HEK293T (cell line): ENCODE measurements around the gene CEACAM21.

Experiments used
- CTCF ChIA-PET: fragments of 350-600 bp; formaldehyde crosslinking; extraction: SDS; loops from one replicate; lab custom pipeline; 2021; ENCODE audit warnings: antibody characterized with exemption, inconsistent platforms; lab: Yijun Ruan, JAX
- POLR2A ChIA-PET: fragments of 350-600 bp; formaldehyde crosslinking; extraction: SDS; loops from one replicate; lab custom pipeline; 2020; ENCODE audit warnings: antibody characterized with exemption, inconsistent platforms; lab: Yijun Ruan, JAX
- DNase-seq: peaks from one replicate; pipeline ENCODE4 v3.0.0; 2012; ENCODE audit warnings: mixed read lengths; ENCODE audit errors: extremely low spot score
- ARNT ChIP-seq: fragments of 450-650 bp; IDR thresholded peaks from 2 replicates; pipeline ENCODE4 v1.6.1; 2017; ENCODE audit warnings: mild to moderate bottlenecking
- BHLHE40 ChIP-seq: fragments of 450-650 bp; IDR thresholded peaks from 2 replicates; pipeline ENCODE4 v1.6.1; 2016; ENCODE audit warnings: mild to moderate bottlenecking, moderate library complexity, borderline replicate concordance
- CTBP1 ChIP-seq: fragments of 450-650 bp; IDR thresholded peaks from 2 replicates; pipeline ENCODE4 v1.6.1; 2016; ENCODE audit warnings: borderline replicate concordance
- ELF4 ChIP-seq: fragments of 450-650 bp; IDR thresholded peaks from 2 replicates; pipeline ENCODE4 v1.6.1; 2017; ENCODE audit warnings: antibody characterized with exemption
- FOXA1 ChIP-seq: fragments of 450-650 bp; IDR thresholded peaks from 2 replicates; pipeline ENCODE4 v1.6.1; 2016; ENCODE audit warnings: mild to moderate bottlenecking
- FOXK2 ChIP-seq: fragments of 450-650 bp; IDR thresholded peaks from 2 replicates; pipeline ENCODE4 v1.6.1; 2016; ENCODE audit warnings: mild to moderate bottlenecking
- FOXM1 ChIP-seq: fragments of 450-650 bp; IDR thresholded peaks from 2 replicates; pipeline ENCODE4 v1.6.1; 2017; ENCODE audit warnings: mild to moderate bottlenecking, borderline replicate concordance
- HDGF ChIP-seq: fragments of 450-650 bp; IDR thresholded peaks from 2 replicates; pipeline ENCODE4 v1.6.1; 2017; ENCODE audit warnings: antibody characterized with exemption, borderline replicate concordance
- L3MBTL2 ChIP-seq: fragments of 450-650 bp; conservative IDR thresholded peaks from 2 replicates; pipeline ENCODE4 v1.6.1; 2016; ENCODE audit warnings: mild to moderate bottlenecking
- LEF1 ChIP-seq: fragments of 450-650 bp; IDR thresholded peaks from 2 replicates; pipeline ENCODE4 v1.6.1; 2017; ENCODE audit warnings: mild to moderate bottlenecking, borderline replicate concordance
- NFRKB ChIP-seq: fragments of 450-650 bp; IDR thresholded peaks from 2 replicates; pipeline ENCODE4 v1.6.1; 2016; ENCODE audit warnings: mild to moderate bottlenecking, moderate library complexity
- PKNOX1 ChIP-seq: fragments of 450-650 bp; IDR thresholded peaks from 2 replicates; pipeline ENCODE4 v1.6.1; 2016
- SP1 ChIP-seq: fragments of 450-650 bp; IDR thresholded peaks from 2 replicates; pipeline ENCODE4 v1.6.1; 2017
- SUZ12 ChIP-seq: fragments of 450-650 bp; IDR thresholded peaks from 2 replicates; pipeline ENCODE4 v1.6.1; 2016; ENCODE audit warnings: mild to moderate bottlenecking
- TARDBP ChIP-seq: fragments of 450-650 bp; IDR thresholded peaks from 2 replicates; pipeline ENCODE4 v1.6.1; 2016
- ZNF384 ChIP-seq: fragments of 450-650 bp; IDR thresholded peaks from 2 replicates; pipeline ENCODE4 v1.6.1; 2016

Gene CEACAM21

DNA sequence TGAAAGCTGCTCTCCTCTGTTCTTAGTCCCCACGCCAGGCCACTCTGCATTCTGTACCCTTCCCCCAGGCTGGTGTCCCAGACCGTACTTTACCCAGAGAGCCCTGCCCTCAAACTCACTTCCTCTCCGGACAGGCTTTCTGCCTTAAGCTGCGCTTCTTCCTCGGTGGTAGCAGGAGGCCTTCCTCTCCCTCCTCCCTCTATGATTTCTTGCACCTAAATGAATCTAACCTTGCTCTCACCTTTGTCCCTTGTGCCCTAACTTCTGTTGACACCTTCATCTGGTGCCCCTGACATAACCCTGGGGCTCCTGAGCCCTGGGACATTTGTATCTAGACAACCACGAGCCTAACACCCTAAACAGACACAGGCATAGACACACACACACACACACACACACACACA is 29.6 kb upstream of the CEACAM21 start:
- ChIA-PET CTCF (interaction anchor here (0.6 kb wide), 1 partner anchor 24 kb away, joined by 3 read pairs; no protein-coding TSS in a partner anchor), POLR2A (no interaction called here)
- TF ChIP-seq ARNT (no peak), FOXK2 (no peak), SUZ12 (no peak), HDGF (no peak), ELF4 (no peak), BHLHE40 (no peak), ZNF384 (no peak), FOXA1 (no peak)
- no peak for DNase-seq

- TF ChIP-seq FOXK2 = no peak
- TF ChIP-seq HDGF = no peak
- TF ChIP-seq ELF4 = no peak
- TF ChIP-seq BHLHE40 = no peak
- no peak for TF ChIP-seq FOXM1
- no peak for TF ChIP-seq FOXA1
- no peak for TF ChIP-seq SP1
- TF ChIP-seq TARDBP = no peak
- TF ChIP-seq ARNT = no peak
- no peak for TF ChIP-seq CTBP1
- no peak for TF ChIP-seq L3MBTL2
- TF ChIP-seq NFRKB = no peak
- no peak for TF ChIP-seq PKNOX1
- TF ChIP-seq SUZ12 = no peak
- no peak for TF ChIP-seq LEF1
- TF ChIP-seq ZNF384 = no peak
- CTCF ChIA-PET = interaction anchor here (0.6 kb wide), 1 partner anchor 23 kb away, joined by 3 read pairs; no protein-coding TSS in a partner anchor
- POLR2A ChIA-PET = no interaction called here
- DNase-seq = no peak
Observed at GRCh38 chr19:41546961-41547360, 29.0 kb upstream of the CEACAM21 start.

DNA sequence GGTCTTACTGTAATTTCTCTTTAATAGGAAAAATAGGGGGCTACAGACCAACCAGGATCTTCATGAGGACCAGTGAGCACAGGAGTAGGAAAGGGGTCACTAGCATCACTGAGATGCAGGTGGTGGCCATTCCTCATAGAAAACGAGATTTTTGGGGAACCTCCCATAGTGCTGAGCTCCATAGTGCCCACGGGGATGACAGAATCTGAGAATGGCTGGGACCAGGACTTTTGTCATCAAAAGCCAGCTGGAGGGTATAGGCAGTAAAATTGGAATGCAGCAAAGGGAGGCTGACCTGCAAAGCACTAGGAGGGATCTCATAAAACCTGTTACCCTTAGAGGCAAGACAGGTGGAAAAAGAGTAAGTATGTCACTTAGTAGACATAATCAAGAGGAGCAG is 28.4 kb upstream of the CEACAM21 start:
- TF ChIP-seq FOXK2 (no peak), PKNOX1 (no peak), TARDBP (no peak), ARNT (no peak), ELF4 (no peak), BHLHE40 (no peak)
- no peak for DNase-seq
- ChIA-PET CTCF (no interaction called here), POLR2A (interaction anchor here (1.3 kb wide), 1 partner anchor 284 kb away, joined by 3 read pairs; no protein-coding TSS in a partner anchor)

- ChIA-PET POLR2A (interaction anchor here (1.3 kb wide), 1 partner anchor 284 kb away, joined by 3 read pairs; no protein-coding TSS in a partner anchor), CTCF (interaction anchor here (1.6 kb wide), 1 partner anchor 16 kb away, joined by 8 read pairs; no protein-coding TSS in a partner anchor)
- DNase-seq = no peak
- TF ChIP-seq FOXM1 = no peak
- TF ChIP-seq ARNT = no peak
- TF ChIP-seq HDGF = no peak
- no peak for TF ChIP-seq CTBP1
- no peak for TF ChIP-seq TARDBP
- no peak for TF ChIP-seq SP1
- no peak for TF ChIP-seq SUZ12
Observed at GRCh38 chr19:41548047-41548446, 27.9 kb upstream of the CEACAM21 start.

GRCh38 chr19:41548954-41549688 is 26.8 kb upstream of the CEACAM21 start:
- ChIA-PET POLR2A (interaction anchor here (1.3 kb wide), 1 partner anchor 286 kb away, joined by 3 read pairs; no protein-coding TSS in a partner anchor), CTCF (interaction anchor here (0.7 to 1.6 kb wide), 2 partner anchors 14 to 101 kb away, joined by 4 to 8 read pairs; no protein-coding TSS in a partner anchor)

DNA sequence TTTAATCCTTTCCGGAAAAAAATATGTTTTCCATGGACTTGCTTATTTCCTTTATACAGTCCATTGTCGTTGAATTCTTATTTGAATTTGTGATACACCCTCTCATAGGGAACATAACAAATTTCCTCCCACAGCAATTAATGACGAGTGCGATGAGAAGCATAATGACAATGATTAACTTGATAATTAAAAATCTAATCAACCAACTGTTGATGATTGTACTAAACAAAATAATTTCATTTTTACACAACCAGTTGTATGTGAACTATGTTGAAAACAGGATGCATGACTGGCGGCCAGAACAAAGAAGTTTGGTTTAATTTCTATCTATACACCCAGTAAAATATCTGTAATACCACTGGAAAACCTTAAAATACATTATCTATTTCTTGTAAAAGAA is 26.1 kb upstream of the CEACAM21 start:
- TF ChIP-seq HDGF = no peak
- no peak for TF ChIP-seq SUZ12
- no peak for DNase-seq
- CTCF ChIA-PET = interaction anchor here (0.7 kb wide), 1 partner anchor 102 kb away, joined by 4 read pairs; no protein-coding TSS in a partner anchor
- POLR2A ChIA-PET = no interaction called here

More at GRCh38 chr19:41548954-41549688, 26.8 kb upstream of the CEACAM21 start:
- TF ChIP-seq BHLHE40 (no peak), NFRKB (no peak), PKNOX1 (peak; percentile 19; the same call in 1 of the 2 replicates), FOXM1 (no peak), CTBP1 (no peak)
- DNase-seq = no peak

DNA sequence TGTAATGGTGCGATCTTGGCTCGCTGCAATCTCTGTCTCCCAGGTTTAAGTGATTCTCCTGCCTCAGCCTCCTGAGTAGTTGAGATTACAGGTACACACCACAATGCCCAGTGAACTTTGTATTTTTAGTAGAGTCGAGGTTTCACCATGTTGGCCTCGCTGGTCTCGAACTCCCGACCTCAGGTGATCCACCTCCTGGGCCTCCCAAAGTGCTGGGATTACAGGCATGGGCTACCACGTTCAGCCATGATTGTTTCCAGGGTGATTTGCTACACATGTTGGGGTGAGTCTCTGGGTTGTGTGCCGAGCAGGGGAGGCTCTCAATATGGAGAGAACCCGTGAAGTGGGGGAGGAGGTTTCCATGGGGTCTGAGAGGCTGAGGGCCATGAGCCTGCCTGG is 24.8 kb upstream of the CEACAM21 start:
- no peak for TF ChIP-seq TARDBP
- CTCF ChIA-PET = no interaction called here
- POLR2A ChIA-PET = no interaction called here
- no peak for DNase-seq
